ENCODE data around the gene ANKZF1. TPM values are rescaled to one million over a fixed set of nuclear protein-coding genes. Genes with fewer than 3 reads are reported as not detected.
"Not testable (repeated sequence)": the region's sequence is repeated elsewhere in the genome, so short reads cannot be mapped to it uniquely, and the experiment has no call there.

The ANKZF1 gene
- total and polyA plus RNA-seq, 8 donors: 27.8 to 263 (median 49.7) TPM

GRCh38 chr2:219198974-219199373 lies 30.6 kb upstream of the ANKZF1 start:
- no peaks in the 10 kb centered on the region for H3K36me3 ChIP-seq

GRCh38 chr2:219199470-219200211 lies 30.0 kb upstream of the ANKZF1 start:
- H3K9me3 ChIP-seq: no peaks in the 10 kb centered on the region
- TF ChIP-seq POLR2AphosphoS5 (IDR thresholded peaks at IDR 0.05) (no peak), POLR2A (IDR thresholded peaks at IDR 0.05) (no peak), CTCF (IDR thresholded peaks at IDR 0.05) (no peak), EP300 (IDR thresholded peaks at IDR 0.05) (no peak)
- 86 to 91% (median 88%) methylated on average over 12 of the region's 12 CpGs for WGBS, 5 donors
- peaks cover 0 to 8% (median 0%) of the 10 kb centered on the region in 3 donors for H3K27me3 ChIP-seq
- peaks cover 0 to 9% (median 3%) of the 10 kb centered on the region in 4 donors for H3K4me1 ChIP-seq
- no peak overlapping the region for H3K27ac ChIP-seq
- no peaks in the 10 kb centered on the region for H3K36me3 ChIP-seq
- no peak overlapping the region for H3K4me3 ChIP-seq
- intact Hi-C loops (cut with DNase I; ENCODE audit: low total_unique reads): no loop called here
- DNase-seq: no peak

More at GRCh38 chr2:219198974-219199373, 30.6 kb upstream of the ANKZF1 start:
- peaks cover 0 to 9% (median 3%) of the 10 kb centered on the region in 4 donors for H3K4me1 ChIP-seq
- H3K4me3 ChIP-seq: no peak overlapping the region
- no peaks in the 10 kb centered on the region for H3K9me3 ChIP-seq
- WGBS, 5 donors: 76 to 86% (median 80%) methylated on average over 5 of the region's 5 CpGs
- no peak overlapping the region for H3K27ac ChIP-seq
- no peak for DNase-seq
- intact Hi-C loops (cut with DNase I; ENCODE audit: low total_unique reads): no loop called here
- TF ChIP-seq CTCF (IDR thresholded peaks at IDR 0.05) (no peak), POLR2AphosphoS5 (IDR thresholded peaks at IDR 0.05) (no peak)
- peaks cover 0 to 8% (median 0%) of the 10 kb centered on the region in 3 donors for H3K27me3 ChIP-seq

GRCh38 chr2:219200502-219201326 lies 28.9 kb upstream of the ANKZF1 start:
- DNase-seq: peak in 1 of 2 donors; percentile 5
- intact Hi-C loops (cut with DNase I; ENCODE audit: low total_unique reads); H3K27ac ChIP-seq; H3K9me3 ChIP-seq; H3K36me3 ChIP-seq; H3K4me3 ChIP-seq; H3K4me1 ChIP-seq; H3K27me3 ChIP-seq: not testable (repeated sequence)
- 68 to 75% (median 71%) methylated on average over 24 to 26 of the region's 26 CpGs for WGBS, 5 donors

GRCh38 chr2:219201331-219201730 lies 28.3 kb upstream of the ANKZF1 start:
- H3K4me3 ChIP-seq; H3K36me3 ChIP-seq; H3K27me3 ChIP-seq; DNase-seq; H3K27ac ChIP-seq; intact Hi-C loops (cut with DNase I; ENCODE audit: low total_unique reads); H3K9me3 ChIP-seq: not testable (repeated sequence)
- H3K4me1 ChIP-seq: peaks cover 0 to 15% (median 10%) of the 10 kb centered on the region in 4 donors
- 88 to 92% (median 91%) methylated on average over 11 to 21 of the region's 21 CpGs for WGBS, 5 donors

- Histone ChIP-seq H3K27me3 (peaks cover 0 to 4% (median 0%) of the 10 kb centered on the region in 3 donors), H3K4me1 (peaks cover 15 to 38% (median 29%) of the 10 kb centered on the region in 4 donors), H3K9me3 (no peaks in the 10 kb centered on the region), H3K27ac (no peak overlapping the region), H3K36me3 (peaks cover 9 to 19% (median 18%) of the 10 kb centered on the region in 4 donors), H3K4me3 (no peak overlapping the region)
- intact Hi-C loops (cut with DNase I; ENCODE audit: low total_unique reads): no loop called here
- TF ChIP-seq EP300 (IDR thresholded peaks at IDR 0.05) (no peak), CTCF (IDR thresholded peaks at IDR 0.05) (no peak), POLR2AphosphoS5 (IDR thresholded peaks at IDR 0.05) (no peak)
- no peak for DNase-seq
- 83 to 93% (median 89%) methylated on average over 7 of the region's 7 CpGs for WGBS, 5 donors
These were observed 25.0 kb upstream of the ANKZF1 start for GRCh38 chr2:219204425-219205164.
